ENCODE data around the gene NR5A2.

DNA sequence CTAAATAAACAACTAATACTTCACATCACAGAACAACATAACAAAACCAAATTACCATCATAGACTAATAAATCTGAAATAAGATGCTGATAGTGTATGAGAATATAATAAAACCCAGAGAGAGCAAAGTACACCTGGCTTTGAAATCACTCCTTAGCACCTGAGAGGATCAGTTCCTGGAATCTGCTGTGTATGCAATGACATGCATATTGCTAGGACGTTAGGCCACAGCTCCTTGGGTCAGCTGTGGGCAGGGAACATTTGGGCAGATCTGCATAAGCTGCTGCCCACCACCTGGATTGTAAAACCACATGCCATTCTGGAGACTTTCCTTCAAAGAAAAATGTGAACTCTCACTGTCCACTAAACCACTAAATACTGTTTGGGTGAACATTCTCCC lies 81.1 kb downstream of the NR5A2 start:
- no peak for TF ChIP-seq POLR2A (IDR thresholded peaks at IDR 0.05; ENCODE audit: low read length)
- TF ChIP-seq GATA1 (IDR thresholded peaks at IDR 0.05; ENCODE audit: low read depth, low read length) = no peak
